Epidermal melanocyte (primary cell): ENCODE measurements around the gene SRGAP2.
"Not testable (repeated sequence)": the region's sequence is repeated elsewhere in the genome, so short reads cannot be mapped to it uniquely, and the experiment has no call there.

ENCODE experiments used
- DNase-seq: peaks from one replicate; pipeline ENCODE4 v3.0.0; 2011; ENCODE audit warnings: low spot score; ENCODE audit not compliant: insufficient read length

SRGAP2 gene

GRCh38 chr1:206203364-206204158 lies at the start of gene SRGAP2:
TSS of gene SRGAP2 (plus strand) at chr1:206203541. CDS start at chr1:206205971, 2,430 bp downstream.
- DNase-seq = not testable (repeated sequence)

GRCh38 chr1:206167350-206168029 lies 35.9 kb upstream of the SRGAP2 start:
- DNase-seq = not testable (repeated sequence)

GRCh38 chr1:206169794-206170193 lies 33.5 kb upstream of the SRGAP2 start:
- not testable (repeated sequence) for DNase-seq

- DNase-seq = not testable (repeated sequence)
Observed at GRCh38 chr1:206173110-206173719, 30.1 kb upstream of the SRGAP2 start.

- not testable (repeated sequence) for DNase-seq
Observed at GRCh38 chr1:206174182-206174868, 29.0 kb upstream of the SRGAP2 start.

- DNase-seq = not testable (repeated sequence)
Observed at GRCh38 chr1:206175459-206176113, 27.8 kb upstream of the SRGAP2 start.

GRCh38 chr1:206176114-206176502 lies 27.2 kb upstream of the SRGAP2 start:
- not testable (repeated sequence) for DNase-seq

- not testable (repeated sequence) for DNase-seq
Observed at GRCh38 chr1:206178061-206178989, 25.0 kb upstream of the SRGAP2 start.

- not testable (repeated sequence) for DNase-seq
Observed at GRCh38 chr1:206179666-206180065, 23.7 kb upstream of the SRGAP2 start.

GRCh38 chr1:206182368-206183317 lies 20.7 kb upstream of the SRGAP2 start:
- DNase-seq = not testable (repeated sequence)

- DNase-seq = not testable (repeated sequence)
Observed at GRCh38 chr1:206183788-206184187, 19.6 kb upstream of the SRGAP2 start.

- DNase-seq = not testable (repeated sequence)
Observed at GRCh38 chr1:206185778-206186177, 17.6 kb upstream of the SRGAP2 start.

- DNase-seq = not testable (repeated sequence)
Observed at GRCh38 chr1:206186826-206187225, 16.5 kb upstream of the SRGAP2 start.

GRCh38 chr1:206195182-206195581 lies 8.2 kb upstream of the SRGAP2 start:
- DNase-seq = not testable (repeated sequence)

GRCh38 chr1:206196748-206197424 lies 6.5 kb upstream of the SRGAP2 start:
- not testable (repeated sequence) for DNase-seq

GRCh38 chr1:206202789-206203363 lies 465 bp upstream of the SRGAP2 start, which contains the start of gene FAM72A:
TSS of gene FAM72A (minus strand) at chr1:206202839. CDS start at chr1:206202025, 814 bp downstream.
- peak; percentile 63 for DNase-seq

GRCh38 chr1:206204159-206204511 lies 794 bp downstream of the SRGAP2 start:
- DNase-seq = not testable (repeated sequence)

GRCh38 chr1:206204871-206205270 lies 1.5 kb downstream of the SRGAP2 start:
- DNase-seq = not testable (repeated sequence)
